Skin of body (tissue), 2 donors: ENCODE results near the gene HOXA6. TPM values are rescaled to one million over a fixed set of nuclear protein-coding genes. Genes with fewer than 3 reads are reported as not detected.
A peak's percentile ranks its signal among the peaks of the same experiment; 100 is the strongest.

Source experiments
- DNase-seq: peaks from one replicate; lab custom pipeline; 2025; lab: John Stamatoyannopoulos, UW
- total RNA-seq: library from RNA; depleted of rRNA; stranded (reverse); fragments of >200 nt; gene quantifications from one replicate; pipeline ENCODE4 v1.2.3, GENCODE V29; 2014

The HOXA6 gene
- total RNA-seq: 3.3 TPM

GRCh38 chr7:27147199-27148030 lies at the start of gene HOXA6:
Gene HOXA6, minus strand, starts transcription at chr7:27147774. Its CDS starts 25 bp downstream, at chr7:27147749.
- no peak for DNase-seq

- peak; percentile 86 for DNase-seq
Measured at GRCh38 chr7:27196287-27196767, 48.8 kb upstream of the HOXA6 start.

- no peak for DNase-seq
Measured at GRCh38 chr7:27194686-27195379, 47.3 kb upstream of the HOXA6 start.

GRCh38 chr7:27194002-27194352 lies 46.4 kb upstream of the HOXA6 start:
- DNase-seq: no peak

GRCh38 chr7:27193335-27194001 lies 45.9 kb upstream of the HOXA6 start:
- DNase-seq: no peak

- DNase-seq: no peak
Measured at GRCh38 chr7:27192546-27193334, 45.2 kb upstream of the HOXA6 start.

GRCh38 chr7:27191833-27192545 lies 44.4 kb upstream of the HOXA6 start:
- no peak for DNase-seq

GRCh38 chr7:27191161-27191731 lies 43.7 kb upstream of the HOXA6 start:
- DNase-seq: no peak

- no peak for DNase-seq
Measured at GRCh38 chr7:27189997-27190748, 42.6 kb upstream of the HOXA6 start.

- no peak for DNase-seq
Measured at GRCh38 chr7:27189295-27189996, 41.9 kb upstream of the HOXA6 start.

GRCh38 chr7:27188386-27189294 lies 41.1 kb upstream of the HOXA6 start:
- no peak for DNase-seq

- DNase-seq: no peak
Measured at GRCh38 chr7:27187475-27188385, 40.2 kb upstream of the HOXA6 start.

GRCh38 chr7:27186668-27187474 lies 39.3 kb upstream of the HOXA6 start:
- no peak for DNase-seq

- no peak for DNase-seq
Measured at GRCh38 chr7:27185854-27186667, 38.5 kb upstream of the HOXA6 start.
